GM12878 (cell line): ENCODE results near the gene UBLCP1. TPM values are rescaled to one million over a fixed set of nuclear protein-coding genes. Genes with fewer than 3 reads are reported as not detected.

Experiments used
- ATAC-seq: fragments of 200-7000 bp; cut with Tn5 transposase; 3 replicates; pipeline ENCODE4 v1.9.1; 2020; ENCODE audit warnings: mild to moderate bottlenecking, moderate library complexity
- BruUV-seq: library from RNA; stranded (reverse); fragments of 400-500 nt; replicated peaks from 2 replicates; lab custom pipeline; 2021; lab: Mats Ljungman, UMichigan
- CTCF ChIA-PET: fragments of 300-600 bp; sonication (Branson Sonifier 250); formaldehyde crosslinking; extraction: SDS; loops from one replicate; lab custom pipeline; 2021; ENCODE audit warnings: inconsistent platforms; lab: Yijun Ruan, JAX
- POLR2A ChIA-PET: fragments of 350-600 bp; formaldehyde crosslinking; extraction: SDS; loops from one replicate; lab custom pipeline; 2021; ENCODE audit warnings: inconsistent platforms; lab: Charles Lee
- RAD21 ChIA-PET: fragments of 300-600 bp; sonication (Branson Sonifier 250); formaldehyde crosslinking; loops from one replicate; lab custom pipeline; 2023; ENCODE audit warnings: antibody characterized with exemption; ENCODE audit not compliant: unreplicated experiment; lab: Charles Lee
- SMC1A ChIA-PET: fragments of 300-600 bp; sonication (Branson Sonifier 250); formaldehyde crosslinking; loops from one replicate; lab custom pipeline; 2023; ENCODE audit not compliant: unreplicated experiment, uncharacterized antibody; lab: Charles Lee
- DNase-seq: peaks from one replicate; pipeline ENCODE4 v3.0.0-alpha.2; 2011; ENCODE audit warnings: low read depth, low spot score
- FAIRE-seq: peaks from 3 replicates; lab custom pipeline; 2011; peaks lifted over from hg19 to GRCh38; lab: Jason Lieb, UNC
- H2AFZ ChIP-seq: 2 replicates; pipeline ENCODE4 v1.6.0; 2011; ENCODE audit warnings: low read depth, low read length, control low read depth; ENCODE audit not compliant: control insufficient read depth
- H3K27ac ChIP-seq: 2 replicates; pipeline ENCODE4 v1.5.1; 2011; ENCODE audit warnings: control low read depth; ENCODE audit not compliant: control insufficient read depth, insufficient read depth
- H3K27me3 ChIP-seq, 2 experiments: replicated peaks in 1 of 2; 2 replicates each; pipeline versions ENCODE4 v1.6.0 to v1.6.1; 2011; ENCODE audit warnings: low read length in 1 of 2; ENCODE audit not compliant: control insufficient read depth in 2 of 2, insufficient read depth in 2 of 2
- H3K36me3 ChIP-seq, 2 experiments: 2 replicates each; pipeline ENCODE4 v1.5.1; 2011; ENCODE audit warnings: low read length in 1 of 2; ENCODE audit not compliant: control insufficient read depth in 2 of 2, insufficient read depth in 2 of 2
- H3K4me1 ChIP-seq: 2 replicates; pipeline ENCODE4 v1.6.1; 2011; ENCODE audit warnings: mild to moderate bottlenecking, low read length, moderate library complexity, mixed read lengths; ENCODE audit not compliant: control insufficient read depth, insufficient read depth
- H3K4me2 ChIP-seq: 2 replicates; pipeline ENCODE4 v1.6.0; 2011; ENCODE audit warnings: control low read depth; ENCODE audit not compliant: control insufficient read depth, insufficient read depth
- H3K4me3 ChIP-seq: fragments of 200-600 bp; sonication (generic); 2 replicates; pipeline ENCODE4 v1.5.1; 2016
- H3K79me2 ChIP-seq: 2 replicates; pipeline ENCODE4 v1.6.0; 2011; ENCODE audit warnings: low read length; ENCODE audit not compliant: control insufficient read depth, insufficient read depth
- H3K9ac ChIP-seq: 2 replicates; pipeline ENCODE4 v1.8.0; 2011; ENCODE audit warnings: low read length, control low read depth, mixed read lengths; ENCODE audit not compliant: control insufficient read depth, insufficient read depth
- H3K9me3 ChIP-seq: replicated peaks from 3 replicates; pipeline ENCODE4 v1.5.1; 2011; ENCODE audit warnings: mild to moderate bottlenecking, low read length; ENCODE audit not compliant: control insufficient read depth, insufficient read depth
- H4K20me1 ChIP-seq: 2 replicates; pipeline ENCODE4 v1.6.0; 2011; ENCODE audit not compliant: control insufficient read depth, insufficient read depth
- BACH1 ChIP-seq: fragments of 450-650 bp; IDR thresholded peaks from 2 replicates; pipeline ENCODE4 v1.6.1; 2017; ENCODE audit warnings: mild to moderate bottlenecking, borderline replicate concordance
- CEBPZ ChIP-seq: fragments of 150-350 bp; IDR thresholded peaks from 2 replicates; pipeline ENCODE4 v1.6.1; 2016; ENCODE audit warnings: low read depth, low read length
- CHD2 ChIP-seq: IDR thresholded peaks from 2 replicates; pipeline ENCODE4 v1.6.1; 2011; ENCODE audit warnings: low read depth, low read length, improper control_type of control experiment, borderline replicate concordance
- E4F1 ChIP-seq: fragments of 450-650 bp; IDR thresholded peaks from 2 replicates; pipeline ENCODE4 v1.6.1; 2018; ENCODE audit warnings: borderline replicate concordance, mild to moderate bottlenecking; ENCODE audit not compliant: partially characterized antibody
- EP300 ChIP-seq, 2 experiments: fragments of 150-350 bp in 1 of 2; IDR thresholded peaks; 2 replicates each; pipeline ENCODE4 v1.6.1; 2011 to 2012; ENCODE audit warnings: low read depth in 2 of 2, low read length in 2 of 2, borderline replicate concordance in 1 of 2, improper control_type of control experiment in 1 of 2, inconsistent platforms in 1 of 2; ENCODE audit not compliant: control insufficient read depth in 1 of 2
- IRF3 ChIP-seq: fragments of 450-650 bp; IDR thresholded peaks from 2 replicates; pipeline ENCODE4 v1.6.1; 2014; ENCODE audit warnings: mild to moderate bottlenecking
- NFXL1 ChIP-seq: fragments of 450-650 bp; IDR thresholded peaks from 2 replicates; pipeline ENCODE4 v1.6.1; 2017; ENCODE audit warnings: antibody characterized with exemption, mild to moderate bottlenecking, borderline replicate concordance
- RELA ChIP-seq: fragments of 450-650 bp; IDR thresholded peaks from 2 replicates; pipeline ENCODE4 v1.8.0; 2014; ENCODE audit warnings: borderline replicate concordance; ENCODE audit not compliant: partially characterized antibody
- SMAD1 ChIP-seq: fragments of 450-650 bp; IDR thresholded peaks from 2 replicates; pipeline ENCODE4 v1.6.1; 2018; ENCODE audit warnings: mild to moderate bottlenecking, low read depth; ENCODE audit not compliant: partially characterized antibody
- SMAD5 ChIP-seq: IDR thresholded peaks from 2 replicates; pipeline ENCODE4 v1.6.1; 2016; ENCODE audit warnings: antibody characterized with exemption, low read depth
- STAT3 ChIP-seq: IDR thresholded peaks from 2 replicates; pipeline ENCODE4 v1.6.1; 2011; ENCODE audit warnings: low read depth, low read length, improper control_type of control experiment
- YY1 ChIP-seq: IDR thresholded peaks from 2 replicates; pipeline ENCODE4 v1.6.1; 2011; ENCODE audit warnings: low read depth, mild to moderate bottlenecking, low read length
- ZNF274 ChIP-seq: IDR thresholded peaks from one replicate; pipeline ENCODE4 v1.8.0; 2011; ENCODE audit not compliant: insufficient read length, insufficient read depth
- WGBS: methylation state at CpG from one replicate; pipeline ENCODE4 v1.1.6; 2016; ENCODE audit warnings: low lambda C conversion rate; ENCODE audit not compliant: insufficient replicate concordance, insufficient coverage; ENCODE audit errors: missing lambda C conversion rate; 5-methylcytosine and 5-hydroxymethylcytosine counted together
- in situ Hi-C: fragments of 300-500 bp; cut with MboI; formaldehyde crosslinking; loops from 9 replicates; pipeline ENCODE4 v1.14.3; 2018; ENCODE audit warnings: mixed read lengths
- intact Hi-C: fragments of 100-400 bp; cut with micrococcal nuclease; formaldehyde crosslinking; loops from one replicate; pipeline ENCODE4 v1.14.2; 2022; ENCODE audit not compliant: unreplicated experiment
- polyA plus RNA-seq, 11 experiments: library from polyadenylated mRNA; depleted of rRNA in 4 of 11; unstranded in 6 of 11; stranded (reverse) in 5 of 11; fragments of >200 nt; fragmentation: Nextera tagmentation in 4 of 11; fragmentation: Illumina TruSeq in 1 of 11; extraction: Ambion mirVana in 4 of 11; extraction: Trizol in 1 of 11; gene quantifications; 1 replicate in 1 of 11; 2 replicates in 10 of 11; pipeline versions ENCODE4 v1.2.1 to v1.2.3, GENCODE V29; 2011 to 2016; ENCODE audit warnings: inconsistent platforms in 2 of 11, missing spikeins in 2 of 11, low read depth in 1 of 11
- total RNA-seq, 4 experiments: library from RNA; depleted of rRNA in 3 of 4; stranded (reverse); fragments of >200 nt in 3 of 4; fragmentation: Illumina TruSeq in 1 of 4; extraction: Trizol in 1 of 4; gene quantifications; 2 replicates each; pipeline versions ENCODE4 v1.2.1 to v1.2.3, GENCODE V29; 2013 to 2021

UBLCP1 gene
- total and polyA plus RNA-seq, 10 of the 15 experiments (the other 5 are each of a cell fraction or from before 2014, with no cell fraction given) = 18.8 to 44.2 (median 32.1) TPM

- POLR2A ChIA-PET = no interaction called here
- TF ChIP-seq EP300 (IDR thresholded peaks at IDR 0.05; ENCODE audit: borderline replicate concordance in 1 of 2, control insufficient read depth in 1 of 2, low read depth in 2 of 2, low read length in 2 of 2) (no peak), ZNF274 (no peak), SMAD5 (no peak), CEBPZ (no peak), YY1 (no peak), SMAD1 (no peak), RELA (no peak), STAT3 (no peak), CHD2 (no peak), BACH1 (no peak), IRF3 (no peak), E4F1 (no peak), NFXL1 (no peak)
- Histone ChIP-seq H4K20me1 (no peaks in the 10 kb centered on the region), H3K4me2 (no peak overlapping the region), H3K36me3 (no peaks in the 10 kb centered on the region), H3K4me3 (no peak overlapping the region), H3K79me2 (no peaks in the 10 kb centered on the region), H2AFZ (no peak overlapping the region), H3K9me3 (peaks cover 14% of the 10 kb centered on the region; the same call in 2 of the 3 replicates), H3K9ac (no peak overlapping the region), H3K4me1 (no peaks in the 10 kb centered on the region), H3K27ac (no peak overlapping the region), H3K27me3 (0 out of 4 replicates have a peak, but pooled peaks cover 0 to 2% of the 10 kb centered on the region in 2 experiments)
- CTCF ChIA-PET = interaction anchor here (0.6 to 1.0 kb wide), 2 partner anchors 148 to 244 kb away, joined by 3 read pairs; no protein-coding TSS in a partner anchor
- SMC1A ChIA-PET = interaction anchor here (0.8 kb wide), 1 partner anchor 27 kb away, joined by 3 read pairs; no protein-coding TSS in a partner anchor
- DNase-seq (no peak), ATAC-seq (no peak), FAIRE-seq (no peak)
- WGBS = 57% methylated on average over 5 of the region's 5 CpGs
- no TSS peak for BruUV-seq
- intact Hi-C loops (no loop called here), in situ Hi-C loops (no loop called here)
- RAD21 ChIA-PET = interaction anchor here (0.7 kb wide), 1 partner anchor 173 kb away, joined by 3 read pairs; no protein-coding TSS in a partner anchor
Observed at GRCh38 chr5:159304961-159305595, 42.0 kb downstream of the UBLCP1 start.
